ENCODE measurements around the gene TMEM263. TPM values are rescaled to one million over a fixed set of nuclear protein-coding genes. Genes with fewer than 3 reads are reported as not detected.

The TMEM263 gene
- polyA plus RNA-seq, 3 donors = 66.7 to 78.7 (median 74.1) TPM

GRCh38 chr12:106934277-106934676 lies 21.4 kb upstream of the TMEM263 start:
- DNase-seq = no peak

- no peak for DNase-seq
Measured at GRCh38 chr12:106941481-106942156, 14.1 kb upstream of the TMEM263 start.

- no peak for DNase-seq
Measured at GRCh38 chr12:106942775-106943174, 12.9 kb upstream of the TMEM263 start.

GRCh38 chr12:106945261-106945851 lies 10.4 kb upstream of the TMEM263 start:
- DNase-seq = no peak

GRCh38 chr12:106947461-106947860 lies 8.2 kb upstream of the TMEM263 start:
- DNase-seq = no peak

- no peak for DNase-seq
Measured at GRCh38 chr12:106950591-106950990, 5.1 kb upstream of the TMEM263 start.

- DNase-seq = no peak
Measured at GRCh38 chr12:106953352-106954250, 2.1 kb upstream of the TMEM263 start.

GRCh38 chr12:106954462-106955376 lies 988 bp upstream of the TMEM263 start:
- no peak for DNase-seq

- peak; percentile 62 for DNase-seq
Measured at GRCh38 chr12:106956048-106956578, 406 bp downstream of the TMEM263 start.

- no peak for DNase-seq
Measured at GRCh38 chr12:106957583-106957982, 1.9 kb downstream of the TMEM263 start.

- no peak for DNase-seq
Measured at GRCh38 chr12:106960443-106960842, 4.7 kb downstream of the TMEM263 start.

GRCh38 chr12:106962286-106962685 lies 6.6 kb downstream of the TMEM263 start:
- no peak for DNase-seq

GRCh38 chr12:106964526-106964925 lies 8.8 kb downstream of the TMEM263 start:
- no peak for DNase-seq

GRCh38 chr12:106971065-106971464 lies 15.4 kb downstream of the TMEM263 start:
- no peak for DNase-seq

- DNase-seq = no peak
Measured at GRCh38 chr12:106973545-106973944, 17.8 kb downstream of the TMEM263 start.

GRCh38 chr12:106974511-106974910 lies 18.8 kb downstream of the TMEM263 start:
- DNase-seq = no peak

GRCh38 chr12:106975098-106975497 lies 19.4 kb downstream of the TMEM263 start:
- no peak for DNase-seq

GRCh38 chr12:106975993-106976658 lies 20.4 kb downstream of the TMEM263 start:
- DNase-seq = no peak

GRCh38 chr12:106976668-106977067 lies 21.0 kb downstream of the TMEM263 start:
- no peak for DNase-seq

GRCh38 chr12:106978035-106978800 lies 22.5 kb downstream of the TMEM263 start:
- no peak for DNase-seq
